AG04450 (cell line): ENCODE results near the gene USP34. TPM values are rescaled to one million over a fixed set of nuclear protein-coding genes. Genes with fewer than 3 reads are reported as not detected.

Source experiments
- CTCF ChIA-PET: fragments of 300-600, 350-600 bp; formaldehyde crosslinking; extraction: SDS; loops from one replicate; lab custom pipeline; 2022; ENCODE audit warnings: antibody characterized with exemption, inconsistent platforms; lab: Charles Lee
- POLR2A ChIA-PET: fragments of 350-600 bp; formaldehyde crosslinking; extraction: SDS; loops from one replicate; lab custom pipeline; 2021; ENCODE audit warnings: antibody characterized with exemption, inconsistent platforms; lab: Yijun Ruan, JAX
- DNase-seq: peaks from one replicate; pipeline ENCODE4 v3.0.0-alpha.2; 2011; ENCODE audit warnings: low read depth, low spot score
- H3K27ac ChIP-seq: one replicate; pipeline ENCODE4 v1.5.1; 2012; ENCODE audit warnings: low read depth, low read length, control low read depth
- H3K27me3 ChIP-seq: one replicate; pipeline ENCODE4 v1.6.0; 2012; ENCODE audit warnings: low read length; ENCODE audit not compliant: control insufficient read depth, insufficient read depth
- H3K4me3 ChIP-seq: 2 replicates; pipeline ENCODE4 v1.5.1; 2011; ENCODE audit warnings: mild to moderate bottlenecking, low read depth, low read length, control low read depth
- H3K9me3 ChIP-seq: 2 replicates; pipeline ENCODE4 v1.5.1; 2012; ENCODE audit warnings: low read length; ENCODE audit not compliant: control insufficient read depth, insufficient read depth
- CTCF ChIP-seq: IDR thresholded peaks from 2 replicates; pipeline ENCODE4 v1.5.1; 2011; ENCODE audit warnings: low read depth, low read length, control low read depth, inconsistent platforms
- polyA plus RNA-seq: library from polyadenylated mRNA; depleted of rRNA; stranded (reverse); fragments of >200 nt; gene quantifications from 2 replicates; pipeline ENCODE4 v1.2.3, GENCODE V29; 2011

The USP34 gene
- polyA plus RNA-seq, 1 experiment: 92.3 TPM

- no peak for TF ChIP-seq CTCF
- no peak for DNase-seq
- ChIA-PET POLR2A (no interaction called here), CTCF (no interaction called here)
- Histone ChIP-seq H3K9me3 (no peaks in the 10 kb centered on the region), H3K4me3 (no peak overlapping the region), H3K27me3 (no peaks in the 10 kb centered on the region), H3K27ac (no peak overlapping the region)
Observed at GRCh38 chr2:61318553-61318952, 152.3 kb downstream of the USP34 start.

GRCh38 chr2:61295981-61296380, 174.9 kb downstream of the USP34 start:
- Histone ChIP-seq H3K27me3 (no peaks in the 10 kb centered on the region), H3K9me3 (no peaks in the 10 kb centered on the region), H3K27ac (no peak overlapping the region), H3K4me3 (no peak overlapping the region)
- no peak for TF ChIP-seq CTCF
- CTCF ChIA-PET: no interaction called here
- POLR2A ChIA-PET: no interaction called here
- DNase-seq: no peak

GRCh38 chr2:61291851-61292575, 178.9 kb downstream of the USP34 start:
- DNase-seq: no peak
- Histone ChIP-seq H3K4me3 (no peak overlapping the region), H3K27ac (no peak overlapping the region), H3K27me3 (no peaks in the 10 kb centered on the region), H3K9me3 (no peaks in the 10 kb centered on the region)
- ChIA-PET POLR2A (interaction anchor here (0.7 kb wide), 1 partner anchor 250 kb away, joined by 3 read pairs; no protein-coding TSS in a partner anchor), CTCF (no interaction called here)
- TF ChIP-seq CTCF: no peak

GRCh38 chr2:61288070-61288841, 182.6 kb downstream of the USP34 start:
- Histone ChIP-seq H3K27ac (no peak overlapping the region), H3K9me3 (no peaks in the 10 kb centered on the region), H3K27me3 (no peaks in the 10 kb centered on the region), H3K4me3 (no peak overlapping the region)
- TF ChIP-seq CTCF: no peak
- CTCF ChIA-PET: no interaction called here
- POLR2A ChIA-PET: no interaction called here
- DNase-seq: no peak

GRCh38 chr2:61287254-61287653, 183.6 kb downstream of the USP34 start:
- H3K27ac ChIP-seq: no peak overlapping the region
- H3K9me3 ChIP-seq: no peaks in the 10 kb centered on the region
- no peak for TF ChIP-seq CTCF
- ChIA-PET CTCF (no interaction called here), POLR2A (no interaction called here)
- no peaks in the 10 kb centered on the region for H3K27me3 ChIP-seq
- DNase-seq: no peak
- H3K4me3 ChIP-seq: no peak overlapping the region
